HFF-Myc (cell line): Measurements from ENCODE around the gene COQ8A.

Experiments used
- DNase-seq: peaks from one replicate; pipeline ENCODE4 v3.0.0-alpha.2; 2011; ENCODE audit warnings: low read depth; ENCODE audit errors: extremely low read depth
- H3K4me3 ChIP-seq: replicated peaks from 2 replicates; pipeline ENCODE4 v1.5.1; 2011; ENCODE audit warnings: low read depth, mild to moderate bottlenecking, control low read depth, low read length
- CTCF ChIP-seq: IDR thresholded peaks from 2 replicates; pipeline ENCODE4 v1.5.1; 2012; ENCODE audit warnings: mild to moderate bottlenecking, low read depth, low read length, control low read depth; ENCODE audit errors: missing control alignments

Gene COQ8A

GRCh38 chr1:226976978-226977642, 37.0 kb downstream of the COQ8A start:
- no peak for TF ChIP-seq CTCF
- DNase-seq, result no peak
- H3K4me3 ChIP-seq, result no peak overlapping the region

GRCh38 chr1:226977643-226978431, 37.7 kb downstream of the COQ8A start:
- no peak for TF ChIP-seq CTCF
- no peak for DNase-seq

GRCh38 chr1:226978432-226979114, 38.5 kb downstream of the COQ8A start:
- no peak for TF ChIP-seq CTCF
- DNase-seq, result no peak
- no peak overlapping the region for H3K4me3 ChIP-seq

More at GRCh38 chr1:226977643-226978431, 37.7 kb downstream of the COQ8A start:
- H3K4me3 ChIP-seq, result no peak overlapping the region

- H3K4me3 ChIP-seq, result no peak overlapping the region
- no peak for TF ChIP-seq CTCF
- DNase-seq, result no peak
Measured at GRCh38 chr1:226979115-226979516, 39.0 kb downstream of the COQ8A start.

GRCh38 chr1:226979517-226980121, 39.5 kb downstream of the COQ8A start:
- DNase-seq, result no peak
- H3K4me3 ChIP-seq, result no peak overlapping the region
- TF ChIP-seq CTCF, result no peak

GRCh38 chr1:226980122-226980560, 40.0 kb downstream of the COQ8A start:
- no peak overlapping the region for H3K4me3 ChIP-seq
- no peak for TF ChIP-seq CTCF
- DNase-seq, result no peak
